Adipose tissue (tissue), 3 donors: ENCODE results near the gene ARMC9. TPM values are rescaled to one million over a fixed set of nuclear protein-coding genes. Genes with fewer than 3 reads are reported as not detected.
"Not testable (repeated sequence)": the region's sequence is repeated elsewhere in the genome, so short reads cannot be mapped to it uniquely, and the experiment has no call there.

Source experiments
- H3K27ac ChIP-seq: one replicate; pipeline ENCODE4 v1.5.1; 2013; ENCODE audit warnings: low read depth, low read length
- WGBS, 3 donors: extraction: QIAGEN DNeasy Blood & Tissue Kit; methylation state at CpG; one replicate each; pipeline ENCODE4 v1.1.7; 2013; 5-methylcytosine and 5-hydroxymethylcytosine counted together
- polyA plus RNA-seq, 3 donors: library from polyadenylated mRNA; stranded (reverse); fragments of 200-250 nt; gene quantifications; one replicate each; pipeline ENCODE4 v1.2.3, GENCODE V29; 2013
- donor health status: healthy with polysubstance abuse.
- donor health status: Bipolar disorder and iron deficiency.
- donor health status: healthy.

Gene ARMC9
- polyA plus RNA-seq, 3 donors: 1.5 to 8.7 (median 4.0) TPM

GRCh38 chr2:231227310-231228162 is 29.1 kb downstream of the ARMC9 start:
- no peak overlapping the region for H3K27ac ChIP-seq
- 72 to 74% (median 74%) methylated on average over 12 of the region's 12 CpGs for WGBS, 3 donors

GRCh38 chr2:231228223-231228622 is 29.8 kb downstream of the ARMC9 start:
- H3K27ac ChIP-seq: no peak overlapping the region
- 71 to 85% (median 73%) methylated on average over 9 of the region's 9 CpGs for WGBS, 3 donors

GRCh38 chr2:231228974-231229529 is 30.6 kb downstream of the ARMC9 start:
- H3K27ac ChIP-seq: no peak overlapping the region
- WGBS, 3 donors: 65 to 71% (median 66%) methylated on average over 5 of the region's 5 CpGs

GRCh38 chr2:231235217-231235616 is 36.8 kb downstream of the ARMC9 start:
- WGBS, 3 donors: 91 to 93% (median 93%) methylated on average over 5 of the region's 5 CpGs
- H3K27ac ChIP-seq: no peak overlapping the region

GRCh38 chr2:231238689-231239088 is 40.3 kb downstream of the ARMC9 start:
- no peak overlapping the region for H3K27ac ChIP-seq
- 88 to 92% (median 90%) methylated on average over 3 of the region's 3 CpGs for WGBS, 3 donors

GRCh38 chr2:231239751-231240150 is 41.3 kb downstream of the ARMC9 start:
- WGBS, 3 donors: 96 to 97% (median 97%) methylated on average over 10 of the region's 10 CpGs
- no peak overlapping the region for H3K27ac ChIP-seq

DNA sequence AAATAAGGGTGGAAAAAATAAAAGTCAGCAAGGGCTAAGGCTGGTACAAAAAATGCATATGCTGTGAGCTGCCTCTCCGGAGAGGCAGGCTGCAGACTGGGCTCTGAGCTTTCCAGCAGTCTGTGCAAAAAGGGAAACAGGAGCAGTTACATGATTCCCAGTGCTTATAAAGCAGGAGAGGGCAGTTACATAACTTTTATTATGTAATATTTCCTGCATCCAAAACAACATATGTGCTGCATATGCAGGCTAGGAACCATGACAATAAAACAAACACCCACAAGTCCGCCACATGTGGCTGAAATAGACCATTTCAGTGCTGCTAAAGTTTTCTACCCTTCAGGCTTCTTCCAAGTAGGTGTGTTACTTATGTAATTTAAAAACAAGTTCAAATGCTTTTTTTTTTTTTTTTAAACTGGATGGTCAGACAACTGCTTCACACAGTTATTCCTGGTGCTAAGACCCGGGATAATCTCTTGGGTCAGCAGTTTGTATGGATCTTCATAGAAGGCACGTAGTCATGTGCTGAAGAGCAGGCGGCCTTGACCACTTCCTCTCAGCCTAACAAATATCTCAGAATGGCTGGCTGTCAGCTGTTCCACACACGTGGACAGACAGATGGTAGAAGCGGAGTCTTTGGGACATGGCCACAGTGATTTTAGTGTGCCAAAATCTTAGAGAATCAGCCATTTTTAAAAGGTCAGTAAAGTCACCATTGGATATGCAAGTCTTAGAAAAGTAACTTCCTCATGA is 43.5 kb downstream of the ARMC9 start:
- WGBS, 3 donors: 50 to 54% (median 53%) methylated on average over 7 of the region's 7 CpGs
- H3K27ac ChIP-seq: no peak overlapping the region

GRCh38 chr2:231243866-231244265 is 45.4 kb downstream of the ARMC9 start:
- H3K27ac ChIP-seq: no peak overlapping the region
- 88 to 92% (median 91%) methylated on average over 7 of the region's 7 CpGs for WGBS, 3 donors

DNA sequence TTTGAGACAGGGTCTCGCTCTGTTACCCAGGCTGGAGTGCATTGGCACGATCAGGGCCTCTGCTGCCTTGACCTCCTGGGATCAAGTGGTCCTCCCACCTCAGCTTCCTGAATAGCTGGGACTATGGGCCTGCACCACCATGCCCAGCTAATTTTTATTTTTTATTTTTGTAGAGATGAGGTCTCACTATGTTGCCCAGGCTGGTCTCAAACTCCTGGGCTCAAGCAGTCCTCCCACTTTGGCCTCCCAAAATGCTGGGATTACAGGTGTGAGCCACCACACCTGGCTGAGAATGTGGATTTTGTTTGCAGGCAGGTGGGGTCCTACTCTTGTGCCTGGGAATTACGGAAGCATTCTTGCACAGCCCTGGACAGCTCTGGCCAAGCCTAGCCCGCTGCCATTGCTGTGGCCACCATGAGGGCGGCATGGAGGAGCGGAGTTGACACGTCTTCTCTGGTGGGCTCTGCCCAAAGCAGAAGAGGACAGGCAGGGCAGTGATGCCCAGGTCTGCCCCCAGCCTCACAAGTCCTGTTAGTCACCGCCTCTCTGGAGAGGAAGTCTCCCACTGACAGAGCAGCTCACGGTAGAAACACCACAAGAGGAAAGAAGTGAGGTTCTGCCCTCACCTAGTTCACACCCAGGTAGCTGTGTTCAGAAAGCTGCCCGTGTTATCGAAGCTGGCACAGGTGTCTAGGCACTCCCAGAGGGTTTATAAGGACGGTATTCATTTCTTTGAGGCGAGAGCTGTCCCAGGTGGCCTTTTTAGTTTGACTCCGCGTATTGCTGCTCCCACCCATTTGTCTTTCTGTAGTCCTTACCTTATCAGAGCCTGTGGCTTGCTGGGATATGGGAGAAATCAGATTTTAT is 46.2 kb downstream of the ARMC9 start:
- H3K27ac ChIP-seq: no peak overlapping the region

DNA sequence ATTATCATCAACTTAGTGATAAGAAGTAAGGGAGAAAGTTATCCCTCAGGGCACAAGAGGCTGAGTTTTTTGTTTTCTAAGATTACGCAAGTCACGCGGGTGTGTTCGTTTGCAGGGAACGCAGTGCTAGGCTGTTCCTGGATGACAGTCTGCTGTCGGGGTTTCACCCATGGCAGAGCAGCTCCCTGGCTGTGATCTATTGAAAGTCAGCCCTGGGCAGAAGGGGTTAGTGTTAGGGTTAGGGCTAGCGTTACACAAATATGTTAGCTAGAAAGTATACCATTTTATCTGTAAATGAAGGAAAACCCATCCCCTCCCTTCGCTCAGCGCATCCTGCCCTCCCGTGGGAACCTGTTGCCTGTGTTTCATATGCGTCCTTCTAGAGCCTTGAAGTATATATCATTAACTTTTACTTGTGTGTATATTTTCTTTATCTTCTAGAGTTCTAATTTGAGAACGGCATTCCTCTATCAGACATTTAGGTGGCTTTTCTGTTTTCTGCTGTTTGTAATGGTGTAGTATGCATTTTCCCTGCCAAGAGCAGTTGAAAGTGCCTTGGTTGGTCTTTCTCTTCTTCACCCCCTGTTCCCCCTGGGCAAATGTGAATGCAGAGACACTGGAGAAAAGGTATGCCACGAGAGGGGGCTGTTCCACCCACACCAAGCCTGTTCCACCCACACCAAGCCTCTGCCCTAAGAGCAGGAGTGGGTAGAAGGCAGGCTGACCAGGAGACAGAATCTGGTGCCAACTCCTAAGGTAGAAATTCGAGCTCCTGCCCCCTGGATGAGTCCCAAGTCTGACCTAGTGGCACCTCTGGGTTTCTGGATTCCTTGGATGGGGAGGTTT is 47.0 kb downstream of the ARMC9 start:
- H3K27ac ChIP-seq: no peak overlapping the region
- WGBS, 3 donors: 47 to 64% (median 62%) methylated on average over 14 of the region's 14 CpGs

More for the DNA sequence above, 46.2 kb downstream of the ARMC9 start:
- WGBS, 3 donors: 76 to 85% (median 84%) methylated on average over 15 of the region's 15 CpGs

DNA sequence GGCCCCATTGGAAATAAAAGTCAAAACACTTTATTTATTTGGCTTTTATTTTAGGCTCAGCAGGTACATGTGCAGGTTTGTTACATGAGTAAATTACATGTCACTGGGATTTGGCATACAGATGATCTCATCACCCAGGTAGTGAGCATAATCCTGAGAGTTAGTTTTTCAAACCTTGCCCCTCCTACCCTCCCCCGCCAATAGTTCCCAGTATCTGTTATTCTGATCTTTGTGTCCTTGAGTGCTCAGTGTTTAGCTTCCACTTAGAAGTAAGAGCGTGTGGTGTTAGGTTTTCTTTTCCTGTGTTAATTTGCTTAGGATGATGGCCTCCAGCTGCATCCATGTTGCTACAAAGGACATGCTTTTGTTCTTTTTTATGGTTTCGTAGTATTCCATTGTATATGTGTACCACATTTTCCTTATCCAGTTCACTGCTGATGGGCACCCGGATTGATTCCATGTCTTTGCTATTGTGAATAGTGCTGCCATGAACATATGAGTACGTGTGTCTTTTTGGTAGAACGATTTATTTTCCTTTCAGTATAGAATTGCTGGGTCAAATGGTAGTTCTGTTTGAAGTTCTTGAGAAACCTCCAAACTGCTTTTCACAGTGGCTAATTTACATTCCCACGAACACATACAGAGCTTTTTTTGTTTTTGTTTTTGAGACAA is 47.9 kb downstream of the ARMC9 start:
- WGBS, 3 donors: 87 to 96% (median 94%) methylated on average over 7 of the region's 7 CpGs
- no peak overlapping the region for H3K27ac ChIP-seq

DNA sequence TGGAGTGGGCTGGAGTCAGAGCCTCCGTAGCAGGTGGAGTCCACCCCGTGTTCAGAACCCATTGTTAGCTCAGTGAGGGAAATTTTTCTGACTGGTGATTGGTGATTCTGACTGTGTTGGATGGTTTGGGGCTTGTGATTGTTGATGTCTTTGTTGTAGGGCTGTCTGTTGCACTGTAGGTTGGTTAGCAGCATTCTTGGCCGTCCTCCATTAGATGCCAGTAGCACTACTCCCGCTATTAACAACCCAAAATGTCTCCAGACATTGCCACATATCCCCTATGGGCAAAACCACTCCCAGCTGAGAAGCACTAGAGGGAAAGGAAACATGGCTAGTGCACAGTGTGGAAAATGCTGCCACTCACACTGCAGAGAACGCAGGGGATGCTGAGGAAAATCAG is 51.7 kb downstream of the ARMC9 start:
- no peak overlapping the region for H3K27ac ChIP-seq
- whole genome bisulfite sequencing, 3 donors: 86 to 92% (median 88%) methylated on average over 5 of the region's 5 CpGs

GRCh38 chr2:231250698-231251097 is 52.3 kb downstream of the ARMC9 start:
- 81 to 85% (median 81%) methylated on average over 3 of the region's 3 CpGs for WGBS, 3 donors
- H3K27ac ChIP-seq: no peak overlapping the region

DNA sequence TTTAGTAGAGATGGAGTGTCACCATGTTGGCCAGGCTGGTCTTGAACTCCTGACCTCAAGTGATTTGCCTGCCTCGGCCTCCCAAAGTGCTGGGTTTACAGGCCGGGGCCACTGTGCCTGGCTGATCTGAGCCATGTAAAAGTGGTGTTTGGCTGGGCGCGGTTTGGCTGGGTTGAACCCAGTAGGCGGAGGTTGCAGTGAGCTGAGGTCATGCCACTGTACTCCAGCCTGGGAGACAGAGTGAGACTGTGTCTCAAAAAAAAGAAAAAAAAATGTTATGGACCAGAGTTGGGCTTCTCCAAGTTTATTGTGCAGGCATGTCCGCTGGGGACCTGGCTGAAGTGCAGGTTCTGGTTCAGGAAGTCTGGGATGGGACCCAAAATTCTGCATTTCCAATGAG is 54.9 kb downstream of the ARMC9 start:
- WGBS, 3 donors: 84 to 91% (median 86%) methylated on average over 6 of the region's 6 CpGs
- H3K27ac ChIP-seq: not testable (repeated sequence)

- 81 to 88% (median 86%) methylated on average over 6 of the region's 6 CpGs for WGBS, 3 donors
- H3K27ac ChIP-seq: no peak overlapping the region
Observed at GRCh38 chr2:231256494-231256893, 58.1 kb downstream of the ARMC9 start.

GRCh38 chr2:231257763-231258162 is 59.3 kb downstream of the ARMC9 start:
- 78 to 97% (median 91%) methylated on average over 4 of the region's 4 CpGs for WGBS, 3 donors
- H3K27ac ChIP-seq: no peak overlapping the region

- 93 to 95% (median 94%) methylated on average over 4 of the region's 4 CpGs for WGBS, 3 donors
Observed at GRCh38 chr2:231258701-231259100, 60.3 kb downstream of the ARMC9 start.

More at GRCh38 chr2:231258701-231259100, 60.3 kb downstream of the ARMC9 start:
- no peak overlapping the region for H3K27ac ChIP-seq
